Measurements from ENCODE around the gene IRAK2. TPM values are rescaled to one million over a fixed set of nuclear protein-coding genes. Genes with fewer than 3 reads are reported as not detected.

IRAK2 gene
- total RNA-seq, 1 experiment from 2014 or later = 0.61 TPM

DNA sequence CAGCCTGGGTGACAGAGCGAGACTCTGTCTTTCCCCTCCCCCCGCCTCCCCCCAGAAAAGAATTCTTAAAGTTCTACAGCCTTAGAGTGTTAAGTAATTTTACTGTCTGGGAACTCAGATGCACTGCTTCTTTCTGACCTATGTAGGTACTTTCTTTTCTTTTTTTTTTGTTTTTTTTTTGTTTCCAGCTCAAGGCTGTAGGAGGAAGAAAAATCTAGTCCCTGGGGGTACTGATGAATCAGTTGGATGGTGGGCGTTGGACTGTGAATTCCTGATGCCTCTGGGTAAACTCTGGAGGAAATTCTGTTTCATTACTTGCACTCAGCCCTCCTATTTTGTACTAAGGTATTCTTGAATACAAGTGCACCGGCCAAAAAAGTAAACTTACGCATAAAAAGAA, 117.2 kb downstream of the IRAK2 start:
- Histone ChIP-seq H2BK12ac (ENCODE audit: insufficient read length, low read depth, low read length) (no peak overlapping the region), H3K23ac (ENCODE audit: insufficient read length, low read depth, low read length) (no peak overlapping the region), H4K91ac (ENCODE audit: insufficient read length, low read depth, low read length) (no peak overlapping the region), H2BK15ac (ENCODE audit: low read depth, low read length) (no peak overlapping the region), H3T11ph (ENCODE audit: low read length) (no peak overlapping the region), H3K18ac (ENCODE audit: insufficient read length, low read depth, low read length) (no peak overlapping the region), H3K4ac (ENCODE audit: low read depth, low read length) (no peak overlapping the region), H3K14ac (ENCODE audit: insufficient read depth, low read length) (no peak overlapping the region), H3K4me1 (ENCODE audit: insufficient read depth, low read length) (0 out of 2 replicates have a peak, but pooled peaks cover 1% of the 10 kb centered on the region), H4K5ac (ENCODE audit: insufficient read length, low read depth, low read length) (no peak overlapping the region), H3K27me3 (ENCODE audit: insufficient read depth, low read length) (no peaks in the 10 kb centered on the region), H3K79me2 (ENCODE audit: insufficient read depth, low read length) (no peaks in the 10 kb centered on the region), H2BK20ac (ENCODE audit: low read depth, low read length, poor library complexity, severe bottlenecking) (no peak overlapping the region), H3K23me2 (ENCODE audit: insufficient read length, low read depth, low read length, poor library complexity, severe bottlenecking) (no peaks in the 10 kb centered on the region), H2AK5ac (ENCODE audit: insufficient read length, low read length) (no peak overlapping the region), H2AFZ (ENCODE audit: low read length) (no peak overlapping the region), H3K9me3 (ENCODE audit: control insufficient read depth, low read depth, low read length) (no peaks in the 10 kb centered on the region), H4K20me1 (ENCODE audit: control insufficient read depth, insufficient read depth, insufficient read length) (no peaks in the 10 kb centered on the region), H2BK5ac (ENCODE audit: insufficient read length, low read length) (no peak overlapping the region), H3K56ac (ENCODE audit: insufficient read length, low read depth, low read length) (no peak overlapping the region), H2BK120ac (ENCODE audit: low read depth, low read length, poor library complexity, severe bottlenecking) (no peak overlapping the region), H3K79me1 (ENCODE audit: insufficient read depth, low read depth, low read length, poor library complexity, severe bottlenecking) (peaks cover 4% of the 10 kb centered on the region), H3K4me2 (ENCODE audit: insufficient read depth, insufficient read length, low read length) (no peak overlapping the region), H3K27ac (ENCODE audit: insufficient read length, low read depth, low read length) (no peak overlapping the region), H3K9ac (ENCODE audit: extremely low read depth, insufficient read length, low read length) (no peak overlapping the region), H4K8ac (replicated peaks; ENCODE audit: insufficient read length, low read depth, low read length) (no peak overlapping the region)
- Mint-ChIP-seq H3K9me3 (no peaks in the 10 kb centered on the region), H3K27me3 (ENCODE audit: low read depth) (no peaks in the 10 kb centered on the region), H3K4me1 (peaks cover 10 to 13% of the 10 kb centered on the region in 2 experiments), H3K27ac (peak overlapping the region in 2 of 3 experiments; percentile 20 to 74; a peak in 2 of 7 replicates), H3K4me3 (no peak overlapping the region), H3K36me3 (ENCODE audit: insufficient read depth in 1 of 3, low read depth in 3 of 3) (peaks cover 12 to 55% (median 42%) of the 10 kb centered on the region in 3 experiments; a peak in 6 of 7 replicates)
- WGBS (ENCODE audit: extremely low coverage, insufficient read length, low lambda C conversion rate) = no CpG with 5 or more reads among the region's 5 CpGs
- TF ChIP-seq, protein P1, sequence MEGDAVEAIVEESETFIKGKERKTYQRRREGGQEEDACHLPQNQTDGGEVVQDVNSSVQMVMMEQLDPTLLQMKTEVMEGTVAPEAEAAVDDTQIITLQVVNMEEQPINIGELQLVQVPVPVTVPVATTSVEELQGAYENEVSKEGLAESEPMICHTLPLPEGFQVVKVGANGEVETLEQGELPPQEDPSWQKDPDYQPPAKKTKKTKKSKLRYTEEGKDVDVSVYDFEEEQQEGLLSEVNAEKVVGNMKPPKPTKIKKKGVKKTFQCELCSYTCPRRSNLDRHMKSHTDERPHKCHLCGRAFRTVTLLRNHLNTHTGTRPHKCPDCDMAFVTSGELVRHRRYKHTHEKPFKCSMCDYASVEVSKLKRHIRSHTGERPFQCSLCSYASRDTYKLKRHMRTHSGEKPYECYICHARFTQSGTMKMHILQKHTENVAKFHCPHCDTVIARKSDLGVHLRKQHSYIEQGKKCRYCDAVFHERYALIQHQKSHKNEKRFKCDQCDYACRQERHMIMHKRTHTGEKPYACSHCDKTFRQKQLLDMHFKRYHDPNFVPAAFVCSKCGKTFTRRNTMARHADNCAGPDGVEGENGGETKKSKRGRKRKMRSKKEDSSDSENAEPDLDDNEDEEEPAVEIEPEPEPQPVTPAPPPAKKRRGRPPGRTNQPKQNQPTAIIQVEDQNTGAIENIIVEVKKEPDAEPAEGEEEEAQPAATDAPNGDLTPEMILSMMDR (conservative IDR thresholded peaks at IDR 0.05) = no peak
- no peak for DNase-seq

Measured in H9 (cell line).